HUES64 (cell line): ENCODE measurements around the gene OTUB1.
"Not testable (repeated sequence)": the region's sequence is repeated elsewhere in the genome, so short reads cannot be mapped to it uniquely, and the experiment has no call there.

Experiments used
- H3K27ac ChIP-seq: 2 replicates; pipeline ENCODE4 v1.7.0; 2013; ENCODE audit warnings: low read depth, low read length, inconsistent platforms
- H3K27me3 ChIP-seq: 2 replicates; pipeline ENCODE4 v1.6.1; 2013; ENCODE audit warnings: mild to moderate bottlenecking, low read length; ENCODE audit not compliant: insufficient read depth
- H3K36me3 ChIP-seq: 2 replicates; pipeline ENCODE4 v1.6.1; 2013; ENCODE audit warnings: mild to moderate bottlenecking, low read length; ENCODE audit not compliant: insufficient read depth
- H3K4me1 ChIP-seq: 2 replicates; pipeline ENCODE4 v1.6.1; 2013; ENCODE audit warnings: mild to moderate bottlenecking, low read length, moderate library complexity; ENCODE audit not compliant: insufficient read depth
- H3K4me3 ChIP-seq: 2 replicates; pipeline ENCODE4 v1.5.1; 2013; ENCODE audit warnings: mild to moderate bottlenecking, low read length, moderate library complexity
- H3K9ac ChIP-seq: 2 replicates; pipeline ENCODE4 v1.6.1; 2013; ENCODE audit warnings: mild to moderate bottlenecking, low read depth, low read length
- H3K9me3 ChIP-seq: 2 replicates; pipeline ENCODE4 v1.6.1; 2013; ENCODE audit warnings: low read depth, low read length; ENCODE audit not compliant: insufficient read depth
- WGBS: fragments of 150-250, 120-280 bp; methylation state at CpG from one replicate; pipeline ENCODE4 v1.1.7; 2013; ENCODE audit warnings: missing lambda C conversion rate; 5-methylcytosine and 5-hydroxymethylcytosine counted together

The OTUB1 gene

GRCh38 chr11:63951779-63952536, 34.3 kb upstream of the OTUB1 start:
- no peaks in the 10 kb centered on the region for H3K4me1 ChIP-seq
- H3K4me3 ChIP-seq = no peak overlapping the region
- no peaks in the 10 kb centered on the region for H3K27me3 ChIP-seq
- no peak overlapping the region for H3K9ac ChIP-seq
- no peak overlapping the region for H3K27ac ChIP-seq
- H3K36me3 ChIP-seq = peaks cover 69% of the 10 kb centered on the region
- 88% methylated on average over 20 of the region's 20 CpGs for WGBS
- H3K9me3 ChIP-seq = no peaks in the 10 kb centered on the region

GRCh38 chr11:63952570-63952969, 33.7 kb upstream of the OTUB1 start:
- WGBS = 98% methylated on average over 4 of the region's 4 CpGs
- Histone ChIP-seq H3K27me3 (no peaks in the 10 kb centered on the region), H3K9me3 (no peaks in the 10 kb centered on the region), H3K36me3 (peaks cover 64% of the 10 kb centered on the region), H3K27ac (no peak overlapping the region), H3K4me1 (no peaks in the 10 kb centered on the region), H3K4me3 (no peak overlapping the region), H3K9ac (no peak overlapping the region)

DNA sequence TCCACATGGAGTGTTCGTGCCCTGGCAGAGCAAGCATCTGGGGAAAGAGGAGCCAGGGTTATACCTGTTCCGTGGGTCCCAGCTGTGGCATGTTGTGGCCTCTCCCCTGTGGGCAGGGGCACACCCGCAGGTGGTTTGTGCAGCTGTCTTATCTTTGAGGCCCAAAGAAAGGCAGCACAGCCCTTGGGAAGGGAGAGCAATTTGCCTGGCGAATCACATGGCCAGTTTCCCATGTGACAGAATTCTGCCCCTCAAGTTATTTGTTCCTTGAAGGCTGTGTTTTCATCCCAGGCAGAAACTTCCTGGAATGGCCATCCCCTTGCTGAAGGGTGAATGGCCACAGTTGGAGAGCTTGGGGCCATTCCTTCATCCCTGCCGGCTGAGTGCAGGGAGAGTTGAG, 28.2 kb upstream of the OTUB1 start:
- Histone ChIP-seq H3K9ac (no peak overlapping the region), H3K4me1 (no peaks in the 10 kb centered on the region), H3K27ac (no peak overlapping the region), H3K9me3 (no peaks in the 10 kb centered on the region), H3K4me3 (no peak overlapping the region), H3K27me3 (no peaks in the 10 kb centered on the region), H3K36me3 (peaks cover 38% of the 10 kb centered on the region)
- 90% methylated on average over 4 of the region's 5 CpGs for WGBS

DNA sequence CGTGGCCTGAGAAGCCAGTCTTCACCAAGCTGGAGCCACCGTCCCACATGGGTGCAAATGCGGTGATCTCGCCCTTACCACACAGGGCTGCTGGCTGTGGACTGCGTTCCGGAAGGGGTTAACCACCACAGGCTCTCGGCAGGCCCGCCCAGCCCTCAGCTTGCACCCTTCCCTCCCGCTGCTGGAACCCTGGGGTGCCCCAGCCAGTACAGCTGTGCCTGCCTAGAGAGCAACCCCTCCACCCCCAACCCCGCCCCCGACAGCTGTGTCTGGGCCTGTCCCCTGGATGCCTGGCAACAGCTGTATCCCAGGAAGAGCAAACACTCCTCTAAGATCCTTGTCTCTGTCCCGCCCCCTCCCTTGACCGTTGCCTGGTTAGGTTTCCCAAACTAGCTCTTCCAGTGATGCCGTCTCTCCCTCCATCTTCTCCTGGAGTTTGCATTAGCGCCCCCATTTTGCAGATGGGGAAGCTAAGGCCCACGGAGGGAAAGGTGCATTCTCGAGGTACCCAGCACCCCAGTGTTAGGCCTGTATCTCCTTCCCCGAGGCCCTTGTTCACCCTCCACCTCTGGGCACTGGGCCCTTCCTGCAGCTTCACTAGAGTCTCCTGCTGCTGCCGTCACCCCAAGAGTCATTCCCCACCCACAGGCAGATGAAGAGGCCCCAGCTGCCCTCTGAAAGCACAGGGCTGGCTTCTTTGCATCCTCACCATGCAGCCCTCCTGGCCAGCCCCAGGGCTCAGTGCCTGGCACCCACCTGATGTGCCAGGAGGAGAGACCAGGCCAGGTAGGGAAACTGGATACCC, 24.4 kb upstream of the OTUB1 start:
- no peaks in the 10 kb centered on the region; the same call in 1 of the 2 replicates for H3K27me3 ChIP-seq
- H3K9me3 ChIP-seq = no peaks in the 10 kb centered on the region
- no peak overlapping the region for H3K4me3 ChIP-seq
- no peak overlapping the region for H3K27ac ChIP-seq
- H3K4me1 ChIP-seq = no peaks in the 10 kb centered on the region
- H3K36me3 ChIP-seq = 0 out of 2 replicates have a peak, but pooled peaks cover 3% of the 10 kb centered on the region
- H3K9ac ChIP-seq = no peak overlapping the region
- 68% methylated on average over 19 of the region's 19 CpGs for WGBS

DNA sequence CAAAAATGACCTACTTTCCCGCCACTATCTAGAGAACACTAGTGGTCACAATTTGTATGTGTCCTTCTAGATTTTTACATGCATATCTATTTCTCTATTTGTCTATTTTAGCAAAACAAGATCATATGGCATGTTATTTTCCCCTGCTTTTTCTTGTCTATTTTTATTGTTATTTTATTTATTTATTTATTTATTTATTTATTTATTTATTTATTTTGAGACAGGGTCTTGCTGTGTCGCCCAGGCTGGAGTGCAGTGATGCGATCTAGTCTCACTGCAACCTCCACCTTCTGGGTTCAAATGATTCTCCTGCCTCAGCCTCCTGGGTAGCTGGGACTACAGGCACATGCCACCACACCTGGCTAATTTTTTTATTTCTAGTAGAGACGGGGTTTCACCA, 22.3 kb upstream of the OTUB1 start:
- not testable (repeated sequence) for H3K27ac ChIP-seq, H3K36me3 ChIP-seq, H3K27me3 ChIP-seq, H3K9ac ChIP-seq, H3K4me1 ChIP-seq, H3K9me3 ChIP-seq, H3K4me3 ChIP-seq
- WGBS = 98% methylated on average over 4 of the region's 4 CpGs

DNA sequence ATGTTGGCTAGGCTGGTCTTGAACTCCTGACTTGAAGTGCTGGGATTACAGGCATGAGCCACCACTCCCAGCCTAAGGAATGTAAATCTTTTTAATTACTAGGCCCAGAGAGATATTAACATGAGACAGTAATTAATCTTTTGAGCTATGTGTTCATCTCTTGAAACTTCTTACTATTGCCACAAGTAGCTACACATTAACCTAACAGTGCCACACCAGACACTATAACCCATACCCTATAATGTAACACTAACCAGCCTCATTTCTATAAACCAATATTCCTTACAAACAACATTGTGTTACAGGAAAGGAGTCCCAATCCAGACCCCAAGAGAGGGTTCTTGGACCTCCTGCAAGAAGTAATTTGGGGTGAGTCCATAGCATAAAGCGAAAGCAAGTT, 19.8 kb upstream of the OTUB1 start:
- no peak overlapping the region for H3K4me3 ChIP-seq
- WGBS = 90% methylated on average over 1 of the region's 1 CpG
- no peaks in the 10 kb centered on the region for H3K4me1 ChIP-seq
- peaks cover 4% of the 10 kb centered on the region; the same call in 1 of the 2 replicates for H3K27me3 ChIP-seq
- no peak overlapping the region for H3K27ac ChIP-seq
- H3K9ac ChIP-seq = no peak overlapping the region
- no peaks in the 10 kb centered on the region for H3K9me3 ChIP-seq
- H3K36me3 ChIP-seq = no peaks in the 10 kb centered on the region

DNA sequence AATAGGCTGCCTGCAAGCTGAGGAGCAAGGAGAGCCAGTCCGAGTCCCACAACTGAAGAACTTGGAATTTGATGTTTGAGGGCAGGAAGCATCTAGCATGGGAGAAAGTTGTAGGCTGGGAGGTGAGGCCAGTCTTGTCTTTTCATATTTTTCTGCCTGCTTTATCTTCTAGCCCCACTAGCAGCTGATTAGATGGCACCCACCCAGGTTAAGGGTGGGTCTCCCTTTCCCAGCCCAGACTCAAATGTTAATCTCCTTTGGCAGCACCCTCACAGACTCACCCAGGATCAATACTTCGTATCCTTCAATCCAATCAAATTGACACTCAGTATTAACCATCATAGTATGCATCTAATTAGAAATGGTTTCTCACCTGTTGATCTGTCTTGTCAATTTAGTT, 16.8 kb upstream of the OTUB1 start:
- H3K4me1 ChIP-seq = no peaks in the 10 kb centered on the region
- H3K27me3 ChIP-seq = peaks cover 4% of the 10 kb centered on the region; the same call in 1 of the 2 replicates
- H3K9me3 ChIP-seq = no peaks in the 10 kb centered on the region
- H3K4me3 ChIP-seq = no peak overlapping the region
- no peak overlapping the region for H3K9ac ChIP-seq
- H3K36me3 ChIP-seq = no peaks in the 10 kb centered on the region
- WGBS = 97% methylated on average over 2 of the region's 2 CpGs
- H3K27ac ChIP-seq = no peak overlapping the region

DNA sequence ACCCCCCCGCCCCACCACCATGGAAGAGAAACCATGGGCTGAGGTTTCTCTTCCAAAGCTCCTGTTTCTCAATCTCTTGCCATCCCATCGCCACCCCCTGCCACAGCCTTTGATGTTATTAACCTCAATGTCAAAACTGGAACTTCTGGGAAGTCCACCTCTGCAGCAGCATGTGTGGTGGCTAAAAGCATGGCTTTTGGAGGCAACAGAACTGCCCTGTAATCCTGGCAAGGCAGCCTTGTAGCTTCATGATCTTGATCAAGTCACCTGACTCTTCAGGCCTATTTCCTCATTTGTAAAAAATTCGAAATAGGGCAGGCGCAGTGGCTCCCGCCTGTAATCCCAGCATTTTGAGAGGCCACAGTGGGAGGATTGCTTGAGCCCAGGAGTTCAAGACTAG, 15.3 kb upstream of the OTUB1 start:
- no peak overlapping the region for H3K9ac ChIP-seq

GRCh38 chr11:63973912-63974258, 12.4 kb upstream of the OTUB1 start:
- H3K36me3 ChIP-seq, H3K4me3 ChIP-seq, H3K9me3 ChIP-seq, H3K27me3 ChIP-seq, H3K27ac ChIP-seq, H3K9ac ChIP-seq: not testable (repeated sequence)
- H3K4me1 ChIP-seq = peaks cover 14% of the 10 kb centered on the region
- WGBS = 77% methylated on average over 18 of the region's 18 CpGs

More for the DNA sequence above, 15.3 kb upstream of the OTUB1 start:
- peaks cover 4% of the 10 kb centered on the region; the same call in 1 of the 2 replicates for H3K27me3 ChIP-seq
- H3K4me3 ChIP-seq = no peak overlapping the region
- H3K9me3 ChIP-seq = no peaks in the 10 kb centered on the region
- H3K36me3 ChIP-seq = no peaks in the 10 kb centered on the region
- H3K4me1 ChIP-seq = peaks cover 3% of the 10 kb centered on the region; the same call in 1 of the 2 replicates
- no peak overlapping the region for H3K27ac ChIP-seq
- WGBS = 88% methylated on average over 5 of the region's 5 CpGs

GRCh38 chr11:63974259-63975143, 11.7 kb upstream of the OTUB1 start, which contains the start of gene COX8A:
TSS of gene COX8A (plus strand) at chr11:63974620. CDS start at chr11:63974681, 61 bp downstream.
- H3K9ac ChIP-seq = peak within 1 kb of the TSS; percentile 89
- H3K4me3 ChIP-seq = peak within 1 kb of the TSS; percentile 80
- peak within 1 kb of the TSS; percentile 94 for H3K27ac ChIP-seq
- under 1% methylated on average over 64 of the region's 67 CpGs for WGBS
- peaks cover 8% of the 10 kb centered on the region; the same call in 1 of the 2 replicates for H3K36me3 ChIP-seq
- peaks cover 20% of the 10 kb centered on the region for H3K4me1 ChIP-seq
- H3K9me3 ChIP-seq = no peaks in the 10 kb centered on the region
- H3K27me3 ChIP-seq = 0 out of 2 replicates have a peak, but pooled peaks cover 4% of the 10 kb centered on the region
